GM12892 (cell line): ENCODE results near the gene HNMT.

ENCODE experiments used
- POLR2AphosphoS5 ChIP-seq: IDR thresholded peaks from 2 replicates; pipeline ENCODE4 v1.6.1; 2011; ENCODE audit warnings: low read depth, low read length, control low read depth
- TAF1 ChIP-seq: IDR thresholded peaks from 2 replicates; pipeline ENCODE4 v1.6.1; 2011; ENCODE audit warnings: low read depth, mild to moderate bottlenecking, control low read depth, low read length, borderline replicate concordance

GRCh38 chr2:138003411-138003810 lies 39.1 kb downstream of the HNMT start:
- TF ChIP-seq POLR2AphosphoS5 = no peak
- TF ChIP-seq TAF1 = no peak
